Stomach (tissue), 9 donors: Measurements from ENCODE around the gene TMEM255B. TPM values are rescaled to one million over a fixed set of nuclear protein-coding genes. Genes with fewer than 3 reads are reported as not detected.

Source experiments
- DNase-seq, 2 donors: peaks; one replicate each; pipeline versions ENCODE4 v3.0.0 to v3.0.0-alpha.2; 2013 to 2019
- H3K27ac ChIP-seq, 5 donors: fragments of 200-600 bp in 4 of 5; sonication (generic) in 4 of 5; one replicate each; pipeline ENCODE4 v1.5.1; 2013 to 2019; ENCODE audit warnings: mild to moderate bottlenecking in 1 of 5, moderate library complexity in 1 of 5
- H3K27me3 ChIP-seq, 3 donors: fragments of 200-600 bp; sonication (generic); one replicate each; pipeline ENCODE4 v1.5.1; 2017 to 2019; ENCODE audit warnings: mixed run types in 1 of 3
- H3K36me3 ChIP-seq, 4 donors: fragments of 200-600 bp; sonication (generic); 1 replicate in 3 of 4; 2 replicates in 1 of 4; pipeline ENCODE4 v1.5.1; 2016 to 2019
- H3K4me1 ChIP-seq, 4 donors: fragments of 200-600 bp; sonication (generic); one replicate each; pipeline ENCODE4 v1.5.1; 2016 to 2019
- H3K4me3 ChIP-seq, 4 donors: fragments of 200-600 bp; sonication (generic) in 3 of 4; one replicate each; pipeline ENCODE4 v1.5.1; 2016 to 2019; ENCODE audit warnings: mild to moderate bottlenecking in 1 of 4
- H3K9me3 ChIP-seq, 4 donors: fragments of 200-600 bp; sonication (generic); one replicate each; pipeline ENCODE4 v1.5.1; 2016 to 2019
- EP300 ChIP-seq: sonication (generic); formaldehyde crosslinking; IDR thresholded peaks from one replicate; pipeline ENCODE4 v1.6.1; 2017; ENCODE audit warnings: antibody characterized with exemption
- POLR2A ChIP-seq, 4 donors: fragments of 450-650 bp; IDR thresholded peaks; one replicate each; pipeline ENCODE4 v1.6.1; 2016; ENCODE audit warnings: antibody characterized with exemption in 4 of 4, control low read depth in 2 of 4, mild to moderate bottlenecking in 1 of 4, moderate library complexity in 1 of 4
- POLR2AphosphoS5 ChIP-seq, 3 donors: sonication (generic); formaldehyde crosslinking; IDR thresholded peaks; one replicate each; pipeline ENCODE4 v1.6.1; 2016; ENCODE audit warnings: antibody characterized with exemption in 3 of 3
- WGBS, 5 donors: extraction: QIAGEN DNeasy Blood & Tissue Kit in 3 of 5; methylation state at CpG; one replicate each; pipeline versions ENCODE4 v1.1.5 to v1.1.7; 2013 to 2018; 5-methylcytosine and 5-hydroxymethylcytosine counted together
- intact Hi-C: fragments of 100-400 bp; cut with DNase I; formaldehyde crosslinking; loops from one replicate; pipeline ENCODE4 v1.15.1; 2023; ENCODE audit warnings: low total_unique reads
- polyA plus RNA-seq, 3 donors: library from polyadenylated mRNA; stranded (reverse); fragments of 200-250 nt; gene quantifications; one replicate each; pipeline ENCODE4 v1.2.3, GENCODE V29; 2013
- total RNA-seq, 5 donors: library from RNA; depleted of rRNA; stranded (reverse); fragments of >200 nt; gene quantifications; one replicate each; pipeline versions ENCODE4 v1.1.0 to v1.2.3, GENCODE V29; 2014 to 2016
- TF ChIP-seq, protein P1 (sequence below), 7 experiments: fragments of 450-650 bp in 4 of 7; fragments of 200-600 bp in 3 of 7; sonication (generic) in 3 of 7; IDR thresholded peaks; one replicate each; pipeline ENCODE4 v1.5.1; 2016 to 2019; ENCODE audit warnings: antibody characterized with exemption in 7 of 7, control low read depth in 2 of 7, mild to moderate bottlenecking in 1 of 7
- donor health status: healthy with polysubstance abuse.
- donor health status: Bipolar disorder and iron deficiency.
- donor health status: healthy.

Gene TMEM255B
- total and polyA plus RNA-seq, 8 donors: 1.3 to 7.9 (median 4.6) TPM; not detected in 1

DNA sequence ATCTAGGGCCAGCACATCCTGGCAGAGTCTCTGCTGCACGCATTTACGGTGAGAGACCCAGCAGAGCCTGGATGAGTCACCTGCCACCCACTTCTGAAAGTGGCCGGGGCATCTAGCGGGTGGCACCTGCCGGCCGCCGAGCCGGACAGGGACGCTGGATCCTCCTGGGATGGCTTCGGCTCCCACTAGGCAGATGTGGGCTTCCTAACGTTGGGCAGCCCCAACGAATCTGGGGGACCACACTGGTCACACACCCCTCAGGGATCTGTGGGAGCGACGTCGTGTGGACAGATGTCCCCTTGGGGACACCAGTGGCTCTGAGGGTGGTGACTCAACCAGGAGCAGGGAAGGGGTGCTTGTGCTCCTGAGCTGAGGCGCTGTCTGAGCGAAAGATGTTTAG is 32.2 kb downstream of the TMEM255B start:
- WGBS, 5 donors: 78 to 84% (median 81%) methylated on average over 8 to 17 of the region's 17 CpGs
- no peak overlapping the region for H3K4me3 ChIP-seq
- intact Hi-C loops: no loop called here
- no peaks in the 10 kb centered on the region for H3K4me1 ChIP-seq
- TF ChIP-seq, protein P1, sequence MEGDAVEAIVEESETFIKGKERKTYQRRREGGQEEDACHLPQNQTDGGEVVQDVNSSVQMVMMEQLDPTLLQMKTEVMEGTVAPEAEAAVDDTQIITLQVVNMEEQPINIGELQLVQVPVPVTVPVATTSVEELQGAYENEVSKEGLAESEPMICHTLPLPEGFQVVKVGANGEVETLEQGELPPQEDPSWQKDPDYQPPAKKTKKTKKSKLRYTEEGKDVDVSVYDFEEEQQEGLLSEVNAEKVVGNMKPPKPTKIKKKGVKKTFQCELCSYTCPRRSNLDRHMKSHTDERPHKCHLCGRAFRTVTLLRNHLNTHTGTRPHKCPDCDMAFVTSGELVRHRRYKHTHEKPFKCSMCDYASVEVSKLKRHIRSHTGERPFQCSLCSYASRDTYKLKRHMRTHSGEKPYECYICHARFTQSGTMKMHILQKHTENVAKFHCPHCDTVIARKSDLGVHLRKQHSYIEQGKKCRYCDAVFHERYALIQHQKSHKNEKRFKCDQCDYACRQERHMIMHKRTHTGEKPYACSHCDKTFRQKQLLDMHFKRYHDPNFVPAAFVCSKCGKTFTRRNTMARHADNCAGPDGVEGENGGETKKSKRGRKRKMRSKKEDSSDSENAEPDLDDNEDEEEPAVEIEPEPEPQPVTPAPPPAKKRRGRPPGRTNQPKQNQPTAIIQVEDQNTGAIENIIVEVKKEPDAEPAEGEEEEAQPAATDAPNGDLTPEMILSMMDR (IDR thresholded peaks at IDR 0.05): no peak
- TF ChIP-seq EP300: no peak
- TF ChIP-seq POLR2AphosphoS5 (IDR thresholded peaks at IDR 0.05): no peak
- TF ChIP-seq POLR2A (IDR thresholded peaks at IDR 0.05): no peak
- peaks cover 0 to 32% (median 0%) of the 10 kb centered on the region in 3 donors for H3K27me3 ChIP-seq
- peaks cover 0 to 3% (median 0%) of the 10 kb centered on the region in 4 donors for H3K36me3 ChIP-seq
- H3K27ac ChIP-seq: no peak overlapping the region
- DNase-seq: no peak
- no peaks in the 10 kb centered on the region for H3K9me3 ChIP-seq

DNA sequence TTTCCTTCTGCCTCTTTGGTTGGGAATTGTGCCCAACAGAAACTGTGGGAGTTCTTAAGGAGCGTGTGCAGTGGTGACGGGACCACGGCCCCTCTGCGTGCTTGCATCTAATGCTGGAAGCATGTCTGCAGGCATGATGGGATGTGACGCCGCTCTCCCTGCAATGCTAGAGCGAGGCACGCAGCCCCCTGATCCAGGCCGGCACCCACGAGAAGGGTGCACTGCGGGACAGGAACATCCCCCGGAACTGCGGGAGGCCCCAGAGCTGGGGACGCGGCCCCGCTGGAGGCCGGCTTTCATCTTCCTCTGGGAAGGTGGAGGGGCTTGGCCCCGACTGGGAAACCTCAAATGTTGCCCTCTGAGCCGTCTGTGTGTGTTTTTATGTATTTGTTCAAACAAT is 32.7 kb downstream of the TMEM255B start:
- intact Hi-C loops: no loop called here
- WGBS, 5 donors: 69 to 84% (median 78%) methylated on average over 19 of the region's 19 CpGs
- TF ChIP-seq POLR2A (IDR thresholded peaks at IDR 0.05): no peak
- TF ChIP-seq, protein P1 (IDR thresholded peaks at IDR 0.05): no peak
- TF ChIP-seq POLR2AphosphoS5 (IDR thresholded peaks at IDR 0.05): no peak
- TF ChIP-seq EP300: no peak
- Histone ChIP-seq H3K36me3 (peaks cover 0 to 3% (median 0%) of the 10 kb centered on the region in 4 donors), H3K9me3 (no peaks in the 10 kb centered on the region), H3K4me1 (no peaks in the 10 kb centered on the region), H3K4me3 (no peak overlapping the region), H3K27ac (no peak overlapping the region), H3K27me3 (peaks cover 0 to 32% (median 0%) of the 10 kb centered on the region in 3 donors)
- DNase-seq: no peak

DNA sequence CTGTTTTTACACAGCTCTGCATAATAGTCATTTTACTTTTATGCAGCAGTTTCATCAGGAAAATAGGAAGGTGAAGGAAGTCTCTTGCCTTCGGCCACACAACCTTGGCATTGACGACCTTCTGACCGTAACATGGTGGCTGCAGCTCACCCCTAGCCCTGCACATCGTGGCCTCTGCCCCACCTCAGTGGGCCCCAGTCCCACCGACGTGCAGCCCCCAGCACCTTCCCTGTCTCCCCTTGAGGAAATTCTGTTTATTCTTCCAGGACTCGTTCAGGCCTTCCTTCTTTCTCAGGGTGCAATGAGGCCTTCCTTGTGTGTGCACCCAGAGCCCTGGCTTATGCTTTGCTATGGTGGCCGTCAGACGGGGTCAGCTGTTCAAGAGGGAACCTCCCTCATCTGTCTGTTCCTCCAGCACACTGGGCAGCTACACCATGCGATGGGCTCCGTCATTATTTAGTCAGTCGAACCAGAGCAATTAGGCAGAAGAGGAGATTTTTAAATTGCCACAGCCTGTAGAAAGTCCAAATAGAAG is 33.3 kb downstream of the TMEM255B start:
- Histone ChIP-seq H3K27ac (no peak overlapping the region), H3K4me1 (no peaks in the 10 kb centered on the region), H3K27me3 (peaks cover 0 to 32% (median 0%) of the 10 kb centered on the region in 3 donors), H3K36me3 (peaks cover 0 to 3% (median 0%) of the 10 kb centered on the region in 4 donors), H3K4me3 (no peak overlapping the region), H3K9me3 (no peaks in the 10 kb centered on the region)
- TF ChIP-seq EP300: no peak
- TF ChIP-seq, protein P1 (IDR thresholded peaks at IDR 0.05): no peak
- no peak for TF ChIP-seq POLR2A (IDR thresholded peaks at IDR 0.05)
- no peak for TF ChIP-seq POLR2AphosphoS5 (IDR thresholded peaks at IDR 0.05)
- intact Hi-C loops: no loop called here
- DNase-seq: no peak
- WGBS, 5 donors: 57 to 81% (median 73%) methylated on average over 12 of the region's 12 CpGs

DNA sequence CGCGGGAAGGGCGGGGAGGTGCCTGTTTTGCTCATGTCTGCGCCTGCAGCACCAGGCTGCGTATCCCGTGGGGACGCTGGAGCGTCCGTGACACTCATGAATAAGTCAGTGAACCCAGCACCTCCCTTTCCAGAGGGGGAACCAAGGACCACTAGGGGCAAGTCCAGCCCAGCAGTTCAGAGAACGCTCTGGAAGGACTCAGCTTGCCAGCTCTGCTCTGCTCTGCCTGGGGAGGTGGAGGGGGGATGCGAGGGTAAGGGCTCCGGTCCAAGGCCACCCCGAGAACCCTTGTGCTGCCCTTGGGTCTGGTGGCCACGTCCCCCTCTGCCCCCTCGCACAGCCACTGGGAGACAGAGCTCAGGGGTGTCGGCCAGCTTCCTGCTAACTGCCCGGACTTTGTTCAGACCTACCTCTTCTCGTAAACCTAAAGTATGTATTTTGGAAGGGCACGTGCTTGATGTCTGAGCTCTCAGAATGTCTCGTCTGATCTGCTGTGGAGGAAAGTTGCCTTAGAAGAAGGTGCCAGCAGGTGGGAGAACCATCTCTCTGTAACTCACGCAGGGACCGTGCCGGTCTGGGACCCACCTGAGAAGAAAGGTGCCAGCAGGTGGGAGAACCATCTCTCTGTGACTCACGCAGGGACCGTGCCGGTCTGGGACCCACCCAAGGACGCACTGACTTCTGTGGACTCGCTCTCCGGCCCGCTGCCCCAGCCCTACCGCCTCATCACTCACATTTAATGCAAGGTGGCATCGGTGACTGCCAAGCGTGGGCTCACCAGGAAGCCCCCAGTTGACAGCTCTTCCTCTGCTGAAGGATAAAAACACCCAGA is 34.1 kb downstream of the TMEM255B start:
- peaks cover 0 to 3% (median 0%) of the 10 kb centered on the region in 4 donors for H3K36me3 ChIP-seq
- no peak for TF ChIP-seq EP300
- TF ChIP-seq, protein P1 (IDR thresholded peaks at IDR 0.05): no peak
- TF ChIP-seq POLR2A (IDR thresholded peaks at IDR 0.05): no peak
- no peak for TF ChIP-seq POLR2AphosphoS5 (IDR thresholded peaks at IDR 0.05)
- H3K4me3 ChIP-seq: no peak overlapping the region
- 72 to 80% (median 77%) methylated on average over 27 to 33 of the region's 33 CpGs for WGBS, 5 donors
- no peak for DNase-seq
- intact Hi-C loops: no loop called here
- H3K27me3 ChIP-seq: peaks cover 0 to 28% (median 0%) of the 10 kb centered on the region in 3 donors
- H3K9me3 ChIP-seq: no peaks in the 10 kb centered on the region
- no peak overlapping the region for H3K27ac ChIP-seq
- no peaks in the 10 kb centered on the region for H3K4me1 ChIP-seq
